Measurements from ENCODE around the gene RALGAPA2. TPM values are rescaled to one million over a fixed set of nuclear protein-coding genes. Genes with fewer than 3 reads are reported as not detected.

Gene RALGAPA2
- polyA plus RNA-seq, 4 donors: 7.6 to 34.3 (median 17.7) TPM

GRCh38 chr20:20697325-20697845, 15.1 kb downstream of the RALGAPA2 start:
- no peak overlapping the region for H3K4me3 ChIP-seq (ENCODE audit: low read depth in 1 of 3, low read length in 3 of 3)
- no peaks in the 10 kb centered on the region for H3K27me3 ChIP-seq (ENCODE audit: control insufficient read depth in 3 of 3, insufficient read depth in 3 of 3, low read length in 3 of 3)
- DNase-seq: peak; percentile 59 to 75
- H3K9me3 ChIP-seq (ENCODE audit: control insufficient read depth in 2 of 2, insufficient read depth in 1 of 2, low read depth in 1 of 2, low read length in 1 of 2): no peaks in the 10 kb centered on the region
- peaks cover 0 to 3% (median 0%) of the 10 kb centered on the region in 3 donors for H3K36me3 ChIP-seq (ENCODE audit: control insufficient read depth in 3 of 3, insufficient read depth in 2 of 3, low read depth in 1 of 3, low read length in 3 of 3)
- peaks cover 0 to 8% (median 0%) of the 10 kb centered on the region in 3 donors for H3K4me1 ChIP-seq (ENCODE audit: control insufficient read depth in 3 of 3, insufficient read depth in 2 of 3, low read depth in 1 of 3, low read length in 2 of 3)
- 44 to 76% (median 60%) methylated on average over 4 of the region's 4 CpGs for WGBS, 3 donors
- FAIRE-seq: no peak
- no peak overlapping the region for H3K27ac ChIP-seq (ENCODE audit: low read depth in 1 of 3, low read length in 2 of 3)

- DNase-seq (no peak), FAIRE-seq (no peak)
- Histone ChIP-seq H3K4me3 (ENCODE audit: low read depth in 1 of 3, low read length in 3 of 3) (no peak overlapping the region), H3K27ac (ENCODE audit: low read depth in 1 of 3, low read length in 2 of 3) (no peak overlapping the region), H3K9me3 (ENCODE audit: control insufficient read depth in 2 of 2, insufficient read depth in 1 of 2, low read depth in 1 of 2, low read length in 1 of 2) (no peaks in the 10 kb centered on the region), H3K27me3 (ENCODE audit: control insufficient read depth in 3 of 3, insufficient read depth in 3 of 3, low read length in 3 of 3) (no peaks in the 10 kb centered on the region), H3K4me1 (ENCODE audit: control insufficient read depth in 3 of 3, insufficient read depth in 2 of 3, low read depth in 1 of 3, low read length in 2 of 3) (peaks cover 0 to 8% (median 0%) of the 10 kb centered on the region in 3 donors), H3K36me3 (ENCODE audit: control insufficient read depth in 3 of 3, insufficient read depth in 2 of 3, low read depth in 1 of 3, low read length in 3 of 3) (peaks cover 0 to 3% (median 0%) of the 10 kb centered on the region in 3 donors)
- WGBS, 3 donors: 89 to 92% (median 89%) methylated on average over 1 of the region's 1 CpG
Measured at GRCh38 chr20:20695250-20695816, 17.1 kb downstream of the RALGAPA2 start.

- Histone ChIP-seq H3K36me3 (ENCODE audit: control insufficient read depth in 3 of 3, insufficient read depth in 2 of 3, low read depth in 1 of 3, low read length in 3 of 3) (peaks cover 0 to 3% (median 0%) of the 10 kb centered on the region in 3 donors), H3K27me3 (ENCODE audit: control insufficient read depth in 3 of 3, insufficient read depth in 3 of 3, low read length in 3 of 3) (no peaks in the 10 kb centered on the region), H3K4me3 (ENCODE audit: low read depth in 1 of 3, low read length in 3 of 3) (no peak overlapping the region), H3K27ac (ENCODE audit: low read depth in 1 of 3, low read length in 2 of 3) (no peak overlapping the region), H3K9me3 (ENCODE audit: control insufficient read depth in 2 of 2, insufficient read depth in 1 of 2, low read depth in 1 of 2, low read length in 1 of 2) (no peaks in the 10 kb centered on the region), H3K4me1 (ENCODE audit: control insufficient read depth in 3 of 3, insufficient read depth in 2 of 3, low read depth in 1 of 3, low read length in 2 of 3) (peaks cover 0 to 8% (median 0%) of the 10 kb centered on the region in 3 donors)
- FAIRE-seq: no peak
- WGBS, 3 donors: 90 to 92% (median 92%) methylated on average over 4 of the region's 4 CpGs
- no peak for DNase-seq
Measured at GRCh38 chr20:20694591-20694990, 17.9 kb downstream of the RALGAPA2 start.

- Histone ChIP-seq H3K27me3 (ENCODE audit: control insufficient read depth in 3 of 3, insufficient read depth in 3 of 3, low read length in 3 of 3) (no peaks in the 10 kb centered on the region), H3K36me3 (ENCODE audit: control insufficient read depth in 3 of 3, insufficient read depth in 2 of 3, low read depth in 1 of 3, low read length in 3 of 3) (peaks cover 0 to 3% (median 0%) of the 10 kb centered on the region in 3 donors)
- WGBS, 3 donors: 82 to 88% (median 88%) methylated on average over 1 of the region's 1 CpG
Measured at GRCh38 chr20:20692587-20692986, 19.9 kb downstream of the RALGAPA2 start.

GRCh38 chr20:20691477-20692235, 20.8 kb downstream of the RALGAPA2 start:
- Histone ChIP-seq H3K36me3 (ENCODE audit: control insufficient read depth in 3 of 3, insufficient read depth in 2 of 3, low read depth in 1 of 3, low read length in 3 of 3) (peaks cover 0 to 3% (median 0%) of the 10 kb centered on the region in 3 donors), H3K27ac (ENCODE audit: low read depth in 1 of 3, low read length in 2 of 3) (no peak overlapping the region), H3K4me1 (ENCODE audit: control insufficient read depth in 3 of 3, insufficient read depth in 2 of 3, low read depth in 1 of 3, low read length in 2 of 3) (peaks cover 0 to 3% (median 0%) of the 10 kb centered on the region in 3 donors), H3K9me3 (ENCODE audit: control insufficient read depth in 2 of 2, insufficient read depth in 1 of 2, low read depth in 1 of 2, low read length in 1 of 2) (no peaks in the 10 kb centered on the region), H3K27me3 (ENCODE audit: control insufficient read depth in 3 of 3, insufficient read depth in 3 of 3, low read length in 3 of 3) (no peaks in the 10 kb centered on the region), H3K4me3 (ENCODE audit: low read depth in 1 of 3, low read length in 3 of 3) (no peak overlapping the region)
- 92 to 97% (median 92%) methylated on average over 4 of the region's 4 CpGs for WGBS, 3 donors
- FAIRE-seq (no peak), DNase-seq (no peak)

More at GRCh38 chr20:20692587-20692986, 19.9 kb downstream of the RALGAPA2 start:
- Histone ChIP-seq H3K9me3 (ENCODE audit: control insufficient read depth in 2 of 2, insufficient read depth in 1 of 2, low read depth in 1 of 2, low read length in 1 of 2) (no peaks in the 10 kb centered on the region), H3K27ac (ENCODE audit: low read depth in 1 of 3, low read length in 2 of 3) (no peak overlapping the region), H3K4me1 (ENCODE audit: control insufficient read depth in 3 of 3, insufficient read depth in 2 of 3, low read depth in 1 of 3, low read length in 2 of 3) (peaks cover 0 to 6% (median 0%) of the 10 kb centered on the region in 3 donors), H3K4me3 (ENCODE audit: low read depth in 1 of 3, low read length in 3 of 3) (no peak overlapping the region)
- FAIRE-seq (no peak), DNase-seq (no peak)

GRCh38 chr20:20690676-20691476, 21.6 kb downstream of the RALGAPA2 start:
- no peak for FAIRE-seq
- 86 to 89% (median 88%) methylated on average over 8 of the region's 8 CpGs for WGBS, 3 donors

GRCh38 chr20:20687319-20687718, 25.1 kb downstream of the RALGAPA2 start:
- no peak overlapping the region for H3K4me3 ChIP-seq (ENCODE audit: low read depth in 1 of 3, low read length in 3 of 3)
- WGBS, 3 donors: 91 to 96% (median 93%) methylated on average over 5 of the region's 5 CpGs
- FAIRE-seq (no peak), DNase-seq (no peak)
- no peaks in the 10 kb centered on the region for H3K36me3 ChIP-seq (ENCODE audit: control insufficient read depth in 3 of 3, insufficient read depth in 2 of 3, low read depth in 1 of 3, low read length in 3 of 3)
- H3K27me3 ChIP-seq (ENCODE audit: control insufficient read depth in 3 of 3, insufficient read depth in 3 of 3, low read length in 3 of 3): no peaks in the 10 kb centered on the region
- H3K27ac ChIP-seq (ENCODE audit: low read depth in 1 of 3, low read length in 2 of 3): no peak overlapping the region
- no peaks in the 10 kb centered on the region for H3K4me1 ChIP-seq (ENCODE audit: control insufficient read depth in 3 of 3, insufficient read depth in 2 of 3, low read depth in 1 of 3, low read length in 2 of 3)
- H3K9me3 ChIP-seq (ENCODE audit: control insufficient read depth in 2 of 2, insufficient read depth in 1 of 2, low read depth in 1 of 2, low read length in 1 of 2): no peaks in the 10 kb centered on the region

More at GRCh38 chr20:20690676-20691476, 21.6 kb downstream of the RALGAPA2 start:
- Histone ChIP-seq H3K4me3 (ENCODE audit: low read depth in 1 of 3, low read length in 3 of 3) (no peak overlapping the region), H3K36me3 (ENCODE audit: control insufficient read depth in 3 of 3, insufficient read depth in 2 of 3, low read depth in 1 of 3, low read length in 3 of 3) (peaks cover 0 to under 1% (median 0%) of the 10 kb centered on the region in 3 donors), H3K27ac (ENCODE audit: low read depth in 1 of 3, low read length in 2 of 3) (no peak overlapping the region), H3K27me3 (ENCODE audit: control insufficient read depth in 3 of 3, insufficient read depth in 3 of 3, low read length in 3 of 3) (no peaks in the 10 kb centered on the region), H3K9me3 (ENCODE audit: control insufficient read depth in 2 of 2, insufficient read depth in 1 of 2, low read depth in 1 of 2, low read length in 1 of 2) (no peaks in the 10 kb centered on the region), H3K4me1 (ENCODE audit: control insufficient read depth in 3 of 3, insufficient read depth in 2 of 3, low read depth in 1 of 3, low read length in 2 of 3) (no peaks in the 10 kb centered on the region)
- no peak for DNase-seq

- no peak overlapping the region for H3K27ac ChIP-seq (ENCODE audit: low read depth in 1 of 3, low read length in 2 of 3)
- DNase-seq (peak in 1 of 2 donors; percentile 44), FAIRE-seq (no peak)
- 15 to 60% (median 49%) methylated on average over 3 of the region's 3 CpGs for WGBS, 3 donors
- no peak overlapping the region for H3K4me3 ChIP-seq (ENCODE audit: low read depth in 1 of 3, low read length in 3 of 3)
- no peaks in the 10 kb centered on the region for H3K9me3 ChIP-seq (ENCODE audit: control insufficient read depth in 2 of 2, insufficient read depth in 1 of 2, low read depth in 1 of 2, low read length in 1 of 2)
- no peaks in the 10 kb centered on the region for H3K36me3 ChIP-seq (ENCODE audit: control insufficient read depth in 3 of 3, insufficient read depth in 2 of 3, low read depth in 1 of 3, low read length in 3 of 3)
- H3K27me3 ChIP-seq (ENCODE audit: control insufficient read depth in 3 of 3, insufficient read depth in 3 of 3, low read length in 3 of 3): no peaks in the 10 kb centered on the region
- peaks cover 0 to 2% (median 0%) of the 10 kb centered on the region in 3 donors for H3K4me1 ChIP-seq (ENCODE audit: control insufficient read depth in 3 of 3, insufficient read depth in 2 of 3, low read depth in 1 of 3, low read length in 2 of 3)
Measured at GRCh38 chr20:20685635-20686034, 26.8 kb downstream of the RALGAPA2 start.
